SK-N-SH (cell line): ENCODE data around the gene STARD10. TPM values are rescaled to one million over a fixed set of nuclear protein-coding genes. Genes with fewer than 3 reads are reported as not detected.

ENCODE experiments used
- CTCF ChIA-PET: fragments of 300-600, 350-600 bp; formaldehyde crosslinking; extraction: SDS; loops from one replicate; lab custom pipeline; 2021; lab: Yijun Ruan, JAX
- POLR2A ChIA-PET: fragments of 350-600 bp; sonication (Branson Sonifier 250); formaldehyde crosslinking; extraction: SDS; loops from one replicate; lab custom pipeline; 2020; ENCODE audit warnings: antibody characterized with exemption, inconsistent platforms; lab: Yijun Ruan, JAX
- DNase-seq: peaks from one replicate; pipeline ENCODE4 v3.0.0; 2012
- H2AFZ ChIP-seq: fragments of 200-600 bp; sonication (generic); 2 replicates; pipeline ENCODE4 v1.8.1; 2016; ENCODE audit warnings: antibody characterized with exemption, mild to moderate bottlenecking, low read depth
- H3F3A ChIP-seq: fragments of 200-600 bp; sonication (generic); replicated peaks from 2 replicates; pipeline ENCODE3; 2016; ENCODE audit warnings: antibody characterized with exemption, mild to moderate bottlenecking; ENCODE audit not compliant: insufficient read depth
- H3K27ac ChIP-seq, 2 experiments: fragments of 200-500 bp in 1 of 2; fragments of 200-600 bp in 1 of 2; sonication (Bioruptor generic) in 1 of 2; sonication (generic), shearing (Covaris generic) in 1 of 2; 2 replicates each; pipeline versions ENCODE4 v1.5.1 to v1.6.1; 2014 to 2016; ENCODE audit warnings: low read depth in 2 of 2, inconsistent platforms in 1 of 2, low read length in 1 of 2, mild to moderate bottlenecking in 1 of 2, mixed read lengths in 1 of 2
- H3K27me3 ChIP-seq: fragments of 200-600 bp; sonication (generic), shearing (Covaris generic); 2 replicates; pipeline ENCODE4 v1.6.1; 2016; ENCODE audit warnings: mixed run types; ENCODE audit not compliant: insufficient read depth
- H3K36me3 ChIP-seq, 2 experiments: fragments of 200-500 bp in 1 of 2; fragments of 200-600 bp in 1 of 2; sonication (Bioruptor generic) in 1 of 2; sonication (generic) in 1 of 2; replicated peaks in 1 of 2; 2 replicates each; pipeline versions ENCODE3 to v1.5.1; 2014 to 2016; ENCODE audit warnings: low read length in 1 of 2, mild to moderate bottlenecking in 1 of 2; ENCODE audit not compliant: insufficient read depth in 2 of 2, control insufficient read depth in 1 of 2
- H3K4me1 ChIP-seq, 2 experiments: fragments of 200-500 bp in 1 of 2; fragments of 200-600 bp in 1 of 2; sonication (Bioruptor generic) in 1 of 2; sonication (generic), shearing (Covaris generic) in 1 of 2; 2 replicates each; pipeline versions ENCODE4 v1.5.1 to v1.6.1; 2014 to 2016; ENCODE audit warnings: low read depth in 1 of 2, low read length in 1 of 2, mixed run types in 1 of 2; ENCODE audit not compliant: insufficient read depth in 2 of 2, control insufficient read depth in 1 of 2
- H3K4me2 ChIP-seq: fragments of 200-600 bp; sonication (generic), shearing (Covaris generic); 2 replicates; pipeline ENCODE4 v1.6.1; 2017; ENCODE audit warnings: mixed run types
- H3K4me3 ChIP-seq, 2 experiments: fragments of 200-500 bp in 1 of 2; fragments of 200-600 bp in 1 of 2; sonication (Bioruptor generic) in 1 of 2; sonication (generic), shearing (Covaris generic) in 1 of 2; 2 replicates each; pipeline versions ENCODE4 v1.5.1 to v1.8.1; 2014 to 2016; ENCODE audit warnings: low read depth in 2 of 2, inconsistent platforms in 1 of 2, low read length in 1 of 2, mild to moderate bottlenecking in 1 of 2, mixed read lengths in 1 of 2, moderate library complexity in 1 of 2
- H3K79me2 ChIP-seq: fragments of 200-600 bp; sonication (generic); 2 replicates; pipeline ENCODE4 v1.8.1; 2017; ENCODE audit warnings: mild to moderate bottlenecking; ENCODE audit not compliant: insufficient read depth
- H3K9ac ChIP-seq: fragments of 200-600 bp; sonication (generic); 2 replicates; pipeline ENCODE4 v1.6.1; 2017; ENCODE audit warnings: mixed run types
- H3K9me2 ChIP-seq: fragments of 200-600 bp; sonication (generic); 2 replicates; pipeline ENCODE4 v1.6.1; 2017; ENCODE audit warnings: mixed run types
- H3K9me3 ChIP-seq: fragments of 200-600 bp; sonication (generic); 2 replicates; pipeline ENCODE4 v1.6.1; 2017; ENCODE audit warnings: mixed run types, mild to moderate bottlenecking, moderate library complexity
- H4K20me1 ChIP-seq: fragments of 200-600 bp; sonication (generic); 2 replicates; pipeline ENCODE4 v1.6.1; 2017; ENCODE audit warnings: mild to moderate bottlenecking, mixed run types; ENCODE audit not compliant: insufficient read depth
- CHD2 ChIP-seq: fragments of 150-350 bp; IDR thresholded peaks from 2 replicates; pipeline ENCODE4 v1.6.1; 2018; ENCODE audit warnings: low read length; ENCODE audit not compliant: partially characterized antibody
- EP300 ChIP-seq, 2 experiments: IDR thresholded peaks; 2 replicates each; pipeline versions ENCODE4 v1.4.0 to v1.6.1; 2012; ENCODE audit warnings: borderline replicate concordance in 1 of 2, low read depth in 1 of 2, low read length in 1 of 2
- FOSL2 ChIP-seq: IDR thresholded peaks from 2 replicates; pipeline ENCODE4 v1.4.0; 2012; ENCODE audit warnings: low read depth, mild to moderate bottlenecking, moderate library complexity, borderline replicate concordance
- FOXM1 ChIP-seq: IDR thresholded peaks from 2 replicates; pipeline ENCODE4 v1.4.0; 2012; ENCODE audit warnings: low read depth, mild to moderate bottlenecking
- GABPA ChIP-seq: IDR thresholded peaks from 2 replicates; pipeline ENCODE4 v1.4.0; 2012; ENCODE audit warnings: low read depth, mild to moderate bottlenecking
- MEF2A ChIP-seq: IDR thresholded peaks from 2 replicates; pipeline ENCODE4 v1.4.0; 2012; ENCODE audit warnings: low read depth, borderline replicate concordance
- POLR2AphosphoS5 ChIP-seq: IDR thresholded peaks from 2 replicates; pipeline ENCODE4 v1.6.1; 2012; ENCODE audit warnings: low read depth, low read length
- RAD21 ChIP-seq: IDR thresholded peaks from 2 replicates; pipeline ENCODE4 v1.6.1; 2012; ENCODE audit warnings: mild to moderate bottlenecking, low read length
- REST ChIP-seq: IDR thresholded peaks from 2 replicates; pipeline ENCODE4 v1.6.1; 2012; ENCODE audit warnings: mild to moderate bottlenecking, low read depth, low read length, moderate library complexity
- SIN3A ChIP-seq: IDR thresholded peaks from 2 replicates; pipeline ENCODE4 v1.6.1; 2012; ENCODE audit warnings: low read depth, mild to moderate bottlenecking, low read length, moderate library complexity, borderline replicate concordance
- TEAD4 ChIP-seq: IDR thresholded peaks from 2 replicates; pipeline ENCODE4 v1.4.0; 2012; ENCODE audit warnings: mild to moderate bottlenecking, borderline replicate concordance; ENCODE audit not compliant: insufficient read depth
- WGBS: methylation state at CpG from one replicate; pipeline ENCODE4 v1.1.6; 2017; ENCODE audit warnings: low lambda C conversion rate; 5-methylcytosine and 5-hydroxymethylcytosine counted together
- polyA plus RNA-seq, 3 experiments: library from polyadenylated mRNA; depleted of rRNA; stranded (reverse); fragments of >200 nt; gene quantifications; 2 replicates each; pipeline ENCODE4 v1.2.3, GENCODE V29; 2012
- TF ChIP-seq, protein P1 (sequence below): IDR thresholded peaks from 2 replicates; pipeline ENCODE4; 2012
- TF ChIP-seq, protein P2 (sequence below): fragments of 150-350 bp; IDR thresholded peaks from 2 replicates; pipeline ENCODE4 v1.6.1; 2016; ENCODE audit warnings: mild to moderate bottlenecking, low read depth, low read length
- TF ChIP-seq, protein P3 (sequence below): IDR thresholded peaks from 2 replicates; pipeline ENCODE4 v1.4.0; 2012; ENCODE audit warnings: low read depth, borderline replicate concordance

STARD10 gene
- polyA plus RNA-seq, 1 of the 3 experiments (the other 2 are of a cell fraction) = 47.7 TPM

DNA sequence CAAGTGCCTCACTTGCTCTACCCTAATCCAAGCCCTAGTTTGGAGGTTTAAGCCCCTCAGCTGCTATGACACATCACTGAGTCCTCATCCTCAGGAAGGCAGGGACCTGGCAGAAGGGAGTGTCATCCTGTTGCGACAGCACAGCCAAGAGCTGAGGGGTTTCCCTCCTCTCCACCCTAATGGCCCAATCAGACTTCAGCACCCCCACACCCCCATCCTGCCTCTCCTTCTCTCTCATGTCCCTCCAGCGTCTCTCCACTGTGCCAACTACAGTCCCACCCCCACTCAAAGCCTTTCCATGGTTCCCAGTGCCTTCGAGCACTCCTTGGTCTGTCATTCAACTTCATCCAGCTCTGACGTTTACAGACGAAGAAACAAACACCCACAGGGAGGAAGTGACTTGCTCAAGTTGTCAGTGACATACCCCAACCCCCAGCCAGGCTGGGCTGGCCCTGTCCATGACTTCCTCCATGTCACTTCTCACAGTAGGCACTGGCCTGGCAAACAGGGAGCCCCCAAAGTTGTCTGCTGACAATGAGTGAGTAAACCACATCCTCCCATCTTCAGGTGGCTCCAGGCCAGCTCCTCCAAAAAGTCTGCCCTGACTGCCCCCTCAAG lies 57.3 kb downstream of the STARD10 start:
- Histone ChIP-seq H3K79me2 (peaks cover 23% of the 10 kb centered on the region; the same call in 1 of the 2 replicates), H3K4me1 (peaks cover 21 to 46% of the 10 kb centered on the region in 2 experiments; a peak in 3 of 4 replicates), H3F3A (peaks cover 15% of the 10 kb centered on the region), H3K4me3 (no peak overlapping the region), H4K20me1 (0 out of 2 replicates have a peak, but pooled peaks cover 4% of the 10 kb centered on the region), H3K27ac (peak overlapping the region; percentile 53 to 64), H3K27me3 (no peaks in the 10 kb centered on the region), H3K9me2 (no peaks in the 10 kb centered on the region), H3K36me3 (no peaks in the 10 kb centered on the region), H3K9ac (no peak overlapping the region), H2AFZ (no peak overlapping the region), H3K4me2 (peak overlapping the region; percentile 51; the same call in 1 of the 2 replicates), H3K9me3 (no peaks in the 10 kb centered on the region)
- no peak for DNase-seq
- TF ChIP-seq TEAD4 (no peak), POLR2AphosphoS5 (no peak), FOXM1 (no peak), GABPA (no peak), REST (no peak), FOSL2 (0 out of 2 replicates have a peak, but pooled peaks have one; percentile 11), CHD2 (no peak), EP300 (IDR thresholded peaks at IDR 0.05; ENCODE audit: borderline replicate concordance in 1 of 2, low read depth in 1 of 2, low read length in 1 of 2) (no peak), MEF2A (no peak), RAD21 (no peak), SIN3A (no peak)
- TF ChIP-seq, protein P1, sequence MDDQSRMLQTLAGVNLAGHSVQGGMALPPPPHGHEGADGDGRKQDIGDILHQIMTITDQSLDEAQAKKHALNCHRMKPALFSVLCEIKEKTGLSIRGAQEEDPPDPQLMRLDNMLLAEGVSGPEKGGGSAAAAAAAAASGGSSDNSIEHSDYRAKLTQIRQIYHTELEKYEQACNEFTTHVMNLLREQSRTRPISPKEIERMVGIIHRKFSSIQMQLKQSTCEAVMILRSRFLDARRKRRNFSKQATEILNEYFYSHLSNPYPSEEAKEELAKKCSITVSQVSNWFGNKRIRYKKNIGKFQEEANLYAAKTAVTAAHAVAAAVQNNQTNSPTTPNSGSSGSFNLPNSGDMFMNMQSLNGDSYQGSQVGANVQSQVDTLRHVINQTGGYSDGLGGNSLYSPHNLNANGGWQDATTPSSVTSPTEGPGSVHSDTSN = 0 out of 2 replicates have a peak, but pooled peaks have one; percentile 16
- TF ChIP-seq, protein P2, sequence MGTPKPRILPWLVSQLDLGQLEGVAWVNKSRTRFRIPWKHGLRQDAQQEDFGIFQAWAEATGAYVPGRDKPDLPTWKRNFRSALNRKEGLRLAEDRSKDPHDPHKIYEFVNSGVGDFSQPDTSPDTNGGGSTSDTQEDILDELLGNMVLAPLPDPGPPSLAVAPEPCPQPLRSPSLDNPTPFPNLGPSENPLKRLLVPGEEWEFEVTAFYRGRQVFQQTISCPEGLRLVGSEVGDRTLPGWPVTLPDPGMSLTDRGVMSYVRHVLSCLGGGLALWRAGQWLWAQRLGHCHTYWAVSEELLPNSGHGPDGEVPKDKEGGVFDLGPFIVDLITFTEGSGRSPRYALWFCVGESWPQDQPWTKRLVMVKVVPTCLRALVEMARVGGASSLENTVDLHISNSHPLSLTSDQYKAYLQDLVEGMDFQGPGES = no peak
- TF ChIP-seq, protein P3, sequence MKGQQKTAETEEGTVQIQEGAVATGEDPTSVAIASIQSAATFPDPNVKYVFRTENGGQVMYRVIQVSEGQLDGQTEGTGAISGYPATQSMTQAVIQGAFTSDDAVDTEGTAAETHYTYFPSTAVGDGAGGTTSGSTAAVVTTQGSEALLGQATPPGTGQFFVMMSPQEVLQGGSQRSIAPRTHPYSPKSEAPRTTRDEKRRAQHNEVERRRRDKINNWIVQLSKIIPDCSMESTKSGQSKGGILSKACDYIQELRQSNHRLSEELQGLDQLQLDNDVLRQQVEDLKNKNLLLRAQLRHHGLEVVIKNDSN = no peak
- ChIA-PET POLR2A (no interaction called here), CTCF (interaction anchor here (1.1 to 18.2 kb wide), 4 partner anchors 11 to 57 kb away, joined by 3 to 198 read pairs (median 23); partner anchors contain the start of gene STARD10)
- 32% methylated on average over 5 of the region's 5 CpGs for WGBS
